ENCODE results near the gene SGMS1. TPM values are rescaled to one million over a fixed set of nuclear protein-coding genes. Genes with fewer than 3 reads are reported as not detected.

The SGMS1 gene
- polyA plus RNA-seq (2012; rRNA removed), result 6.3 and 7.7 TPM in 2 replicates
- polyA plus RNA-seq (2012; cell fraction: cytosol; rRNA removed), result 7.8 TPM in 2 replicates
- 7.5 and 10.0 TPM in 2 replicates for polyA plus RNA-seq (2012; cell fraction: nucleus; rRNA removed)

DNA sequence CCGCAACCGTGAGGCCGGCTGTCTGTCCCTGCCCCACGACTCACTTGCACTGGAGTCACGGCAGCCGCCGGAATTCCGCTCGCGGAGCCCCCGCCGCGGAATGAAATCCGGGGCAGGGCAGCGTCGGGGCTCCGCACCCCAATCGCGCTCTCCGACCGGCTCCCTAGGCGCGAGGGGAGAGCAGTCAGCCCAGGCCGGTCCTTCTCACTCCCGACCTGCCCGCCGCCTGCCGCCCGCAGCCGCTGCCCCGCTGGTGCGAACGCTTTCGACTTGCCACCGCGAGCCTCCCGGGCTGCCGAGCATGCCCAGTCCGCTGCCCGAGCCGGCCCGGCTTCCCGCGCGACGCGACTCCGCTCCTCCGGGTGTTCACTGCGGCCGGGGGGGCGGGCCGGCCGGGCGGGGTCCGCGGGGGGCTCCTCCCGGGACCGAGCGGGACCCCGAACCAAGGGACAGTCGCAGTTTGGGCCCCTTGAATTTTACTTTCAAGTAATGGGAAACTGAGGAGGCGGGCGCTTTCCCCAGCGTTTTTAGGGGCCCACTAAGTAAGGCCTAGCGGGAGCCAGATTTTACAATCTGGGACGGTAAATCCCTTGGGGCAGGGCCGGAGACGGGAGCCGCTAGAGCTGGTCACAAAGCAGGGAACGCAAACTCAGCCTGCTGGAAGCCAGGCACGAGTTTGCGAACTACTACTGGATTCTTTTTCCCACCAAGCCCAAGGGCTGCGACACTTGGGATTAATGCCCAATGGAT is at the start of gene SGMS1:
SGMS1 (minus strand) TSS at position 294 of the 750 bp plus-strand sequence. CDS start 279,842 bp downstream, outside the sequence.
- POLR2A ChIA-PET, result interaction anchor here (0.6 to 1.1 kb wide), 4 partner anchors 11 to 1264 kb away, joined by 3 to 7 read pairs (median 4); no protein-coding TSS in a partner anchor
- H3K36me3 ChIP-seq (replicated peaks in 1 of 2; ENCODE audit: control insufficient read depth in 1 of 2, insufficient read depth in 2 of 2, low read length in 1 of 2), result peaks cover 0 to 2% of the 10 kb centered on the region in 2 experiments
- 0 out of 2 replicates have a peak, but pooled peaks have one; percentile 23 for TF ChIP-seq TEAD4 (IDR thresholded peaks at IDR 0.05; ENCODE audit: borderline replicate concordance, insufficient read depth)
- no peak for TF ChIP-seq EP300 (IDR thresholded peaks at IDR 0.05; ENCODE audit: borderline replicate concordance in 1 of 2, low read depth in 1 of 2, low read length in 1 of 2)
- TF ChIP-seq SMC3 (IDR thresholded peaks at IDR 0.05; ENCODE audit: low read depth, low read length), result 0 out of 2 replicates have a peak, but pooled peaks have one; percentile 18
- TF ChIP-seq MEF2A (IDR thresholded peaks at IDR 0.05; ENCODE audit: borderline replicate concordance, low read depth), result no peak
- TF ChIP-seq GATA2 (CRISPR knock-in tag; IDR thresholded peaks at IDR 0.05), result no peak
- TF ChIP-seq POLR2AphosphoS5 (IDR thresholded peaks at IDR 0.05; ENCODE audit: low read depth, low read length), result no peak
- TF ChIP-seq FOXM1 (IDR thresholded peaks at IDR 0.05; ENCODE audit: low read depth), result no peak
- peak; percentile 57 for TF ChIP-seq MXI1 (IDR thresholded peaks at IDR 0.05; ENCODE audit: low read depth, low read length)
- no peak for TF ChIP-seq NFIC (IDR thresholded peaks at IDR 0.05; ENCODE audit: borderline replicate concordance)
- peak; percentile 16; the same call in 1 of the 2 replicates for TF ChIP-seq JUND (IDR thresholded peaks at IDR 0.05)
- no peak for TF ChIP-seq ELF1 (IDR thresholded peaks at IDR 0.05)
- TF ChIP-seq NRF1 (IDR thresholded peaks at IDR 0.05; ENCODE audit: low read depth, low read length), result peak; percentile 65
- 0 out of 2 replicates have a peak, but pooled peaks have one; percentile 29 for TF ChIP-seq REST (IDR thresholded peaks at IDR 0.05; ENCODE audit: low read depth, low read length)
- TF ChIP-seq, protein P1, sequence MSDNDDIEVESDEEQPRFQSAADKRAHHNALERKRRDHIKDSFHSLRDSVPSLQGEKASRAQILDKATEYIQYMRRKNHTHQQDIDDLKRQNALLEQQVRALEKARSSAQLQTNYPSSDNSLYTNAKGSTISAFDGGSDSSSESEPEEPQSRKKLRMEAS (IDR thresholded peaks at IDR 0.05; ENCODE audit: low read depth), result peak; percentile 3; the same call in 1 of the 2 replicates
- TF ChIP-seq RAD21 (IDR thresholded peaks at IDR 0.05; ENCODE audit: low read length), result no peak
- no peak for TF ChIP-seq TCF12 (IDR thresholded peaks at IDR 0.05)
- TF ChIP-seq RFX5 (IDR thresholded peaks at IDR 0.05; ENCODE audit: low read length), result 0 out of 2 replicates have a peak, but pooled peaks have one; percentile 25
- TF ChIP-seq FOXJ3 (CRISPR knock-in tag; IDR thresholded peaks at IDR 0.05), result no peak
- TF ChIP-seq TAF1 (IDR thresholded peaks at IDR 0.05; ENCODE audit: borderline replicate concordance, low read depth, low read length), result peak; percentile 48
- no peak for TF ChIP-seq SIN3A (IDR thresholded peaks at IDR 0.05; ENCODE audit: borderline replicate concordance, low read depth, low read length)
- no peak for TF ChIP-seq FOSL2 (IDR thresholded peaks at IDR 0.05; ENCODE audit: borderline replicate concordance, low read depth)
- TF ChIP-seq, protein P2, sequence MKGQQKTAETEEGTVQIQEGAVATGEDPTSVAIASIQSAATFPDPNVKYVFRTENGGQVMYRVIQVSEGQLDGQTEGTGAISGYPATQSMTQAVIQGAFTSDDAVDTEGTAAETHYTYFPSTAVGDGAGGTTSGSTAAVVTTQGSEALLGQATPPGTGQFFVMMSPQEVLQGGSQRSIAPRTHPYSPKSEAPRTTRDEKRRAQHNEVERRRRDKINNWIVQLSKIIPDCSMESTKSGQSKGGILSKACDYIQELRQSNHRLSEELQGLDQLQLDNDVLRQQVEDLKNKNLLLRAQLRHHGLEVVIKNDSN (IDR thresholded peaks at IDR 0.05; ENCODE audit: borderline replicate concordance, low read depth), result peak; percentile 43; the same call in 1 of the 2 replicates
- TF ChIP-seq, protein P3, sequence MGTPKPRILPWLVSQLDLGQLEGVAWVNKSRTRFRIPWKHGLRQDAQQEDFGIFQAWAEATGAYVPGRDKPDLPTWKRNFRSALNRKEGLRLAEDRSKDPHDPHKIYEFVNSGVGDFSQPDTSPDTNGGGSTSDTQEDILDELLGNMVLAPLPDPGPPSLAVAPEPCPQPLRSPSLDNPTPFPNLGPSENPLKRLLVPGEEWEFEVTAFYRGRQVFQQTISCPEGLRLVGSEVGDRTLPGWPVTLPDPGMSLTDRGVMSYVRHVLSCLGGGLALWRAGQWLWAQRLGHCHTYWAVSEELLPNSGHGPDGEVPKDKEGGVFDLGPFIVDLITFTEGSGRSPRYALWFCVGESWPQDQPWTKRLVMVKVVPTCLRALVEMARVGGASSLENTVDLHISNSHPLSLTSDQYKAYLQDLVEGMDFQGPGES (IDR thresholded peaks at IDR 0.05; ENCODE audit: low read depth, low read length), result no peak
- no peak for TF ChIP-seq RXRA (IDR thresholded peaks at IDR 0.05; ENCODE audit: borderline replicate concordance, low read depth)
- no peaks in the 10 kb centered on the region for H3K9me3 ChIP-seq
- 2% methylated on average over 11 of the region's 74 CpGs for WGBS (ENCODE audit: low lambda C conversion rate)
- CTCF ChIA-PET, result interaction anchor here (0.6 to 1.7 kb wide), 6 partner anchors 30 to 263 kb away, joined by 3 to 6 read pairs (median 4); no protein-coding TSS in a partner anchor
- H2AFZ ChIP-seq (ENCODE audit: low read depth), result peak within 1 kb of the TSS; percentile 96
- H3K9ac ChIP-seq, result peak within 1 kb of the TSS; percentile 95
- DNase-seq, result peak; percentile 97
- H3K4me1 ChIP-seq (ENCODE audit: control insufficient read depth in 1 of 2, insufficient read depth in 2 of 2, low read depth in 1 of 2, low read length in 1 of 2), result peaks cover 6 to 13% of the 10 kb centered on the region in 2 experiments; a peak in 3 of 4 replicates
- H3F3A ChIP-seq (replicated peaks; ENCODE audit: insufficient read depth), result peaks cover 31% of the 10 kb centered on the region
- H3K27ac ChIP-seq (ENCODE audit: low read depth in 2 of 2, low read length in 1 of 2), result peak within 1 kb of the TSS; percentile 99 to 100
- H3K79me2 ChIP-seq (ENCODE audit: insufficient read depth), result peaks cover 41% of the 10 kb centered on the region; the same call in 1 of the 2 replicates
- H3K4me2 ChIP-seq, result peak within 1 kb of the TSS; percentile 98
- no peaks in the 10 kb centered on the region for H3K9me2 ChIP-seq
- peak within 1 kb of the TSS; percentile 90 to 93 for H3K4me3 ChIP-seq (ENCODE audit: low read depth in 2 of 2, low read length in 1 of 2)
- peaks cover 7% of the 10 kb centered on the region; the same call in 1 of the 2 replicates for H4K20me1 ChIP-seq (ENCODE audit: insufficient read depth)
- H3K27me3 ChIP-seq (ENCODE audit: insufficient read depth), result no peaks in the 10 kb centered on the region
